Stimulated activated CD8-positive, alpha-beta memory T cell treated with anti-CD3 and anti-CD28 coated beads, Interleukin-4, amount 100 ng/mL, for 24 hours (primary cell): ENCODE results near the gene CAMK1D.
"Not testable (repeated sequence)": the region's sequence is repeated elsewhere in the genome, so short reads cannot be mapped to it uniquely, and the experiment has no call there.

ENCODE experiments used
- DNase-seq: peaks from one replicate; pipeline ENCODE4 v3.0.0-alpha.2; 2020; ENCODE audit warnings: low read depth

CAMK1D gene

DNA sequence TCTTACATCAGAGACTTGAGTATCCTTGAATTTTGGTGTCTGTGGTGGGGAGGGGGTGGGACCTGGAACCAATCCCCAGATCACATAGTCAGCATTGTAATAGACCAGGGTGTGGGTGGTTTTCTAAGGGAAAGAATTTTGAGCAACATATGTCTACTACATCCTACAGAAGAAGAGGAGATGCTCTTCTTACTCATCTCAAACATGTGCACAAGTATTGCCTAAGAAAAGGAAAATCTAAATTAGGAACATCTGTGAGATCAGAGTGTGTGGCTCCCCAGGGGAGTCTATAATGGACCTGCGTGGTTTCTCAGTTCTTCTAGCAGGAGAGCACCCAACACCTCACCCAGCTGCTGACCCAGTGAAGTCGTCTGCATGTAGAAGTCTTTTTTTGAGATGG is 503.3 kb downstream of the CAMK1D start:
- DNase-seq = no peak

DNA sequence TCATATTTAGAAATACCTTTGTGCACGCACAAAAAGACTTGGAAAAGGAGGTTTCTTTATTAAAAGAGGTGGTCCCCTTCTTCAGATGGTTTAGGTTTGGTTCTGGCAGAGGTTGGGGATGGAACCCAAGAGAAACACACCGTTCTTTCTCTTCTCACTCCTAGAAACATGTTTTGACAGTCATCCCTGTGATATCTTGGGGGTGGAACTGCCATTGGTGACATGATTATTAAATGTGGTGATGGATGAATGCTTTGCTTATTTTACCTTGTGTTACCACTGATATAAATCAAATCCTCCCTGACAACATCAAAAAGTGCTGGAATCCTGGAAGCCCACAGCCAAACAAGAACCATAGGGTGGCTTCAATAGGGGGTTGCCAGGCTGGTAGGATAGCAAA is 505.6 kb downstream of the CAMK1D start:
- no peak for DNase-seq

DNA sequence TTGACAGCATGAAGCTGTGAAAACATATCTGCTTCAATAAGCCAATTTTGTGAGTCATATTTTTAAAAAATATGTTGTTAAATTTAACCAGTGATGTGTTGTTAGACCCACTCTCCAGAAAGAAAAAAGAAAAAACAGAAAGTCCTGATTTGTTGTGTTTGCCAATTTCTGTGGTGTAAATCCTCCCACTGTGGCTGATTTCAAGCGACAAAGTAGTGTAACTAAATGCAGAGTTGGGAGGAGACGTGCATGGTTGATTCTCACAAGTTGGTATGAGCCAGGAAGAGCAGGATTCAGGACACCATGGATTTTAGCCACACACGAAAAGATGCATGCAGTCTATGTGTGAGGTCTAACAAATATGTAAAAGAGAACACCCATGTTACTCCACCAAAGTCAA is 513.1 kb downstream of the CAMK1D start:
- DNase-seq = no peak

DNA sequence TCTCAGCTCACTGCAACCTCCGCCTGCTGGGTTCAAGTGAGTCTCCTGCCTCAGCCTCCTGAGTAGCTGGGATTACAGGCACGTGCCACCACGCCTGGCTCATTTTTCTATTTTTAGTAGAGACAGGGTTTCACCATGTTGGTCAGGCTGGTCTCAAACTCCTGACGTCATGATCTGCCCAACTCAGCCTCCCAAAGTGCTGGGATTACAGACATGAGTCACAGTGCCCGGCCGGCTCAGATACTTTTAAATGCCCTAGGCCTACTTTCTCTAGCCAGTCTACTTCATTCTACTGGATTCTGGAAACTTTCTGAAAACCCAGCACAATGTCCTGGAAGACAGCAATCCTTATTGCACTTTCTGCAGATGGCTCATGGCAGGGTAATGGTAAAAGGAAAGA is 516.2 kb downstream of the CAMK1D start:
- not testable (repeated sequence) for DNase-seq

DNA sequence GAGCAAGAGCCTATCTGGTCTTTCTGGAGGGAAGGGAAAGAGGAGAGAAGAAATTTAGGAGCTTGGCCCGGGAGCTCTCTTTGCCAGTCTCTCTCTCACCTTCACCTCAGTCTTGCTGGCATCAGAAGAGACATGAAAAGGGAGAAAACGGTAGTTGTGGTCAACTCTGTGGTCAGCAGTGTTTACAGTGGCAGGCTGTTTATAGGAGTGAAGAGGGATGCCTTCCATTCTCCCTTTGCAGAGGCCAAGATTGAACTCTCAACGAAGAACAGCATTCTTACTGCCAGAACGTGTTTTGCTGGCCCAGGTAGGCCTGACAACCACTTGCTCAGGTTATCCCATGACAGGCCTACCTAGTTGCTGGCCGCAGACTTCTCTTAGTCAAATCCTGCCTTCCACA is 518.9 kb downstream of the CAMK1D start:
- DNase-seq = no peak

DNA sequence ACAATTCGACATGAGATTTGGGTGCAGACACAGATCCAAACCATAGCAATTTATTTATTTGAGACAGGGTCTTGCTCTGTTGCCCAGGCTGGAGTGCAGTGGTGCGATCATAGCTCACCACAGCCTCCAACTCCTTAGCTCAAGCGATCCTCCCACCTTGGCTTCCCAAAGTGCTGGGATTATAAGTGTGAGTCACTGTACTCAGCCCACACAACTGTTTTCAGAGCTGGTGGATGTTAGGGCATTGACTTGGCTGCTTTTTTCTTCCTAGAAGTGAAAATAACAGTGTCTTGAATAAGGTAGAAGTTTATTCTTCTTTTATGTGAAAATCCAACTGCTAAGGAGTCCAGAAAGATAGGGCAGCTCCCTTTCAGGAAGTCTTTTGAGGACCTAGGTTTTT is 520.1 kb downstream of the CAMK1D start:
- DNase-seq = no peak

DNA sequence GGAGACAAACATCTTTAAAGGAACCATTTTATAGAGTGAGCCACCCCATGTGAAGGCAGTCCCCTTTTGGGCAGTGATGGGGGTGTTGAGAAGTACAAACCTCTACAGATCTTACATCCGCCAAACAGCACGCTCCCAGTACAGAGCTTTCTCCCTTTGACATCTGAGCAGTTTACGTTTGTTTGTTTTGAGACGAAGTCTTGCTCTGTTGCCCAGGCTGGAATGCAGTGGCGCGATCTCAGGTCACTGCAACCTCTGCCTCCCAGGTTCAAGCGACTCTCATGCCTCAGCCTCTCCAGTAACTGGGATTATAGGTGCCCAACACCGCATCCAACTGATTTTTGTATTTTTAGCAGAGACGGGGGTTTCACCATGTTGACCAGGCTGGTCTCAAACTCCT is 523.2 kb downstream of the CAMK1D start:
- DNase-seq = no peak

DNA sequence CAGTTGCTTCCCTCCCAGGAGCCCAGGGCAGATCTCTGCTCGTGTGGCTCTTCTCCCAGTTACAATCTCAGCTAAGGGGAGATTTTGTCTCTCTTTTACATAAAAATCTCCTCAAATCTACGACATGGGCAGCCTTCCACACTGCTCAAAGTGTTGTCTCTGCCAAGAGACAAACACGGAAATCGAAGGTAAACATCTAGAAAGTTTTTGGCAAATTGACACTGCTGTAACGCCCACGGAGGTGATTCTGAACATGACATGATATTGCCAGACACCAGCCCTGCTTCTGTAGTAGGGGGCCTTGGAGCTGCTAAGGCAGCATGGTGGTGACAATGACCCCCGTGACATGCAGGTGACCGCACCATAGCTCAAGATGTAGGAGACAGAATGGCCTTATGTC is 523.8 kb downstream of the CAMK1D start:
- DNase-seq = no peak

DNA sequence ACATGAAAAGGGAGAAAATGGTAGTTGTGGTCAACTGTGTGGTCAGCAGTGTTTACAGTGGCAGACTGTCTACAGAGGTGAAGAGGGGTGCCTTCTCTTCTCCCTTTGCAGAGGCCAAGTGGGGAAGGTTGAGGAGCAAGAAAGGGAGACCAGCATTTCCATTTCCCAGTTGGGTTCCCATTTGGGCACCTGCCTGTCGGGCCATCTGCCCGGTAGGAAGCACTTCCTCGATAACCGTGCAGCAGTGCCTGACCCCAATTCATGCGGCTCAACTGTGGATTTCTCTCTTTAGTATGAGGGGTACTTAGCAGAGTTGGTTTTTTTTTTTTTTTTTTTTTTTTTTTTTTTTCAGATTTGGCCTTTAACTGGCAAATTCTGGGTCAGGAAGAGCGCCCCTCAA is 525.2 kb downstream of the CAMK1D start:
- no peak for DNase-seq

DNA sequence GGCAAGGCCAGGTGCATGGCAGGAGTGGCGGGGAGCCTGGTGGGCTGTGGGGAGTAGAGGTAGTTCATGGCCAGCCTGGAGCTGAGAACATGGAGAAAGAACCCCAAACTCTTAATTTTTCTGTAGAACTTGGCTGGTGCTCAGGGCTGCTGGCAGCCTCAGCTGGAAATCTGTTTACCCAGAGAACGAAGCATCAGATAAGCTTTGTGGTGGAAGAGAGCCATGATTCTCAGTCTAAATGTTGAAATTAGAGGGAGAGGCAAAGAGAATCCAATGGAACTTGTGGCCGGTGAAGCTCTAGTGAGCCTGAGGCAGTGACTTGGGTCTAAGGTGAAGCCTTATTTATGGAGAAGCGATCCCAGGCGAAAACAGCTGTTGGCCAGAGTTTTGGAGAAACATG is 525.8 kb downstream of the CAMK1D start:
- DNase-seq = no peak

DNA sequence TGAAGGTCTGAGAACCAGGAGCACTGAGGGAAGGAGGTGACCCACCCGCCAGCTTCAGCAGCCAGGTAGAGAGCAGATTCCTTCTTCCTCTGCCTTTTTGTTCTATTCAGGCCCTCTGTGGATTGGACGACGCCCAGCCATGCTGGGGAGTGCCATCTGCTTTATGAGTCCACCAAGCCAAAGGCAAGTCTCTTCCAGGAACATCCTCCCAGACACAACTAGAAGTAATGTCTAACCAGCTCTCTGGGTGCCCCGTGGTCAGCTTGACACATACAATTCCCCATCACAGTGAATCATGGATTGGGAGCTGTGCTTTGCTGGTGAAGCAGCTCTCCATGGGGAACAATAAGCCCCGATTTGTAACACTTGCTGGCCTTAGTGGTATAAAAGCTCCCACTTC is 526.9 kb downstream of the CAMK1D start:
- DNase-seq = no peak

DNA sequence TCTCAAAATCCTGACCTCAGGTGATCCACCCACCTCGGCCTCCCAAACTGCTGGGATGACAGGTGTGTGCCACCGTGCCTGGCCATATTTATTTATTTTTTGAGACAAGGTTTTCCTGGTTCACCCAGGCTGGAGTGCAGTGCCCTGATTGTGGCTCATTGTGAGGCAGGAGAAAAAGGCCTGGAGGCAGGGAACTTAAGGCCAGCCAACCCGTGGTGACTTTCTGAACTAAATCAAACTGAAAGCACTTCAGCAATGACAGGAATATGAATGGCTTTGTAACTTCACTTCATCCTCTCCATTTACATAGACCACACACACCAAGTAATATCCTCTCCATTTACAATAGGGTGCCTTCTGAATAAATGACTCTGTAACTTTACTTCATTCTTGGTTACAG is 527.8 kb downstream of the CAMK1D start:
- no peak for DNase-seq

DNA sequence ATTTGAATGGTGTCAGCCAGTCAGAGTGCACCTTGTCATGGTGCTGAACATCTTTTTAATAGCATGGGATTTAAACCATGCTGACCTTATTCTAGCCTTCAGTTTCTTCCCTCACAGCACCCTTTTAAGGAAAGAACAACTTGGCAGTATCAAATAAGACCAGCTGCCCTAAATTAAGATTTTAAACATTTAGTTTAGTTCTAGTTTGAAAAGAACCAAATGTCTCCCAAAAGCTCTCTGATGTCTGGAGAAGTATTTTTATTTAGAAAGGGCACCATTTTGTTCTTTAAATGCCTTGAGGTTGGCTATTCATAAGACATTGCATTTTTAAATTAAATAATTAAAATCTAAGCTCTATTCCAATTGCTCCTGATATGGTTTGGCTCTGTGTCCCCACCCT is 531.1 kb downstream of the CAMK1D start:
- DNase-seq = no peak

DNA sequence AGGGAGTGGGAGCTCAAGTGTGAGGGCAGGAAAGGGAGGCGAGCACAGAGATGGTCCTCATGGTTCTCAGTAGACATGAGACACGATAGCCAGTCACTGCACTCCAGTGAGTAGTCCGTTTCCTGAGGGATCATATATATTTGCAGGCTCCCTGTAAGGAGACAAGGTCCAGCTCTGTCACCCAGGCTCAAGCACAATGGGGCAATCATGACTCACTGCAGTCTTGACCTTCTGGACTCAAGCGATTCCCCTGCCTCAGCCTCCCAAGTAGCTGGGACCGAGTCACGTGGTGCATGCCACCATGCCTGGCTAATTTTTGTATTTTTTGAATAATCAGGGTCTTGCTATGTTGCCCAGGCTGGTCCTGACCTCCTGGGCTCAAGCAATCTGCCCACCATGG is 535.5 kb downstream of the CAMK1D start:
- DNase-seq = no peak
